H1 (cell line): ENCODE measurements around the gene TCF25. TPM values are rescaled to one million over a fixed set of nuclear protein-coding genes. Genes with fewer than 3 reads are reported as not detected.

ENCODE experiments used
- CHD2 ChIP-seq: IDR thresholded peaks from 2 replicates; pipeline ENCODE4 v1.6.1; 2012; ENCODE audit warnings: low read length, improper control_type of control experiment
- CHD7 ChIP-seq: fragments of 300-600 bp; sonication (generic); IDR thresholded peaks from 2 replicates; pipeline ENCODE4 v1.7.1; 2012; ENCODE audit warnings: low read length, moderate library complexity, mild to moderate bottlenecking, inconsistent platforms; ENCODE audit not compliant: insufficient replicate concordance
- CTBP2 ChIP-seq: IDR thresholded peaks from 2 replicates; pipeline ENCODE4 v1.7.0; 2011; ENCODE audit warnings: borderline replicate concordance, mild to moderate bottlenecking, moderate library complexity, mixed read lengths, low read length; ENCODE audit not compliant: insufficient read depth, insufficient read length
- CTCF ChIP-seq, 3 experiments: IDR thresholded peaks; 1 replicate in 2 of 3; 2 replicates in 1 of 3; pipeline versions ENCODE4 v1.5.1 to v1.6.1; 2011; ENCODE audit warnings: low read length in 3 of 3, mild to moderate bottlenecking in 3 of 3, inconsistent platforms in 2 of 3, low read depth in 1 of 3, moderate library complexity in 1 of 3; ENCODE audit not compliant: insufficient read depth in 1 of 3; ENCODE audit errors: control extremely low read depth in 1 of 3
- E2F6 ChIP-seq: IDR thresholded peaks from 2 replicates; pipeline ENCODE4 v1.6.1; 2012; ENCODE audit warnings: inconsistent platforms
- FOSL1 ChIP-seq: IDR thresholded peaks from 2 replicates; pipeline ENCODE4 v1.6.1; 2011; ENCODE audit warnings: mild to moderate bottlenecking, low read depth, low read length, moderate library complexity; ENCODE audit not compliant: insufficient read depth
- polyA plus RNA-seq, 7 experiments: library from polyadenylated mRNA; depleted of rRNA in 3 of 7; stranded (reverse) in 5 of 7; unstranded in 2 of 7; fragments of >200 nt in 5 of 7; fragments of 200-250 nt in 2 of 7; gene quantifications; 1 replicate in 5 of 7; 2 replicates in 1 of 7; 4 replicates in 1 of 7; pipeline versions ENCODE4 v1.2.1 to v1.2.3, GENCODE V29; 2011 to 2013; ENCODE audit warnings: missing spikeins in 2 of 7, mixed read lengths in 2 of 7
- total RNA-seq: library from RNA; stranded (reverse); fragmentation: NEBNext Ultra II Directional; extraction: Animal tissue kit (Norgen Biotek cat#: 25700); gene quantifications from 2 replicates; pipeline ENCODE4 v1.2.1, GENCODE V29; 2021

The TCF25 gene
- total and polyA plus RNA-seq, 2 of the 8 experiments (the other 6 are each of a cell fraction or from before 2014, with no cell fraction given): 78.1 to 102 TPM

GRCh38 chr16:89895482-89896250, 22.3 kb downstream of the TCF25 start (continued):
- TF ChIP-seq CHD7: no peak
- TF ChIP-seq CTCF (IDR thresholded peaks at IDR 0.05; ENCODE audit: control extremely low read depth in 1 of 3, insufficient read depth in 1 of 3, low read depth in 1 of 3, low read length in 3 of 3): no peak
- no peak for TF ChIP-seq CTBP2
- TF ChIP-seq CHD2: no peak
- TF ChIP-seq FOSL1: no peak
- no peak for TF ChIP-seq E2F6
